GM19238 (cell line): ENCODE results near the gene LRMDA.

Experiments used
- DNase-seq: peaks from one replicate; pipeline ENCODE4 v3.0.0; 2011; ENCODE audit warnings: low spot score; ENCODE audit not compliant: insufficient read length

LRMDA gene

DNA sequence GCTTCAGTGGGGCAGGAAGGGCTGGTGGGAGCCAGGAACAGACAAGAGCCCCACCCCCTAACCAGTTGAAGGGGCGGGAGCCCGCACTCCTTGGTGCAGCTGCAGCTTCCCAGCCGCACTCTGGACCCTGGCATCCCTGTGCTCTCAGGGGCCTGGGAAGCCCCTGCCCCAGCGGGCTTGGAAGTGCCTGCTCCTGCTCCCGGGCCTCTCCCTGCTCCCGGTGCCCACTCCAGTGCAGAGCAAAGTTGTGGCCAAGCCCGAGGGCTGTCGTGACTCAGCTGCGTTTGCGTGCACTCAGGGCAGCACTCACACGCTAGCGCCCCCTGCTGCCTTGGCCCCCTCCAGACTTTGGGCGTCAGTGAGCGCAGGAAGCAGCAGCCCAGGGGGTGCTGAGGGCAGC is 883.8 kb downstream of the LRMDA start:
- no peak for DNase-seq

GRCh38 chr10:76316234-76316633 is 884.8 kb downstream of the LRMDA start:
- no peak for DNase-seq

DNA sequence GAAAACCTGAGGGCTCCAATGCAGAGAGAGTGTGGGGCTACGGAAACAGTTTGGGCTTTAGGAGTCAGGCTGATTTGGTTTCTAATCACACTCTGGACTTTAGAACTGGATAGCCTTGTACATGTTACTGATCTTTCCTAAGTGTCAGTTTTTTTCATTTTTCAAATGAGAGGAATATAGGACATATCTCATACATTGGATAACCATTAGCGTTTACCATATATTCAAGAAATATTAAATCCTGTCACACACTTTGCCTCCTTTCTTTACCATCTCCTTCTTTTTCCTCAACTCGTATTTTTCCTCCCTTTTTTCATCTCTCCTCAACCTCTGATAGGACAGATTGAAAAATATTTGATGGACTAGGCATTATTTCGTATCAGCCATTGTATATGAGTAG is 885.7 kb downstream of the LRMDA start:
- no peak for DNase-seq

- no peak for DNase-seq
Measured at GRCh38 chr10:76318211-76318610, 886.8 kb downstream of the LRMDA start.

- DNase-seq: no peak
Measured at GRCh38 chr10:76319661-76320060, 888.2 kb downstream of the LRMDA start.

DNA sequence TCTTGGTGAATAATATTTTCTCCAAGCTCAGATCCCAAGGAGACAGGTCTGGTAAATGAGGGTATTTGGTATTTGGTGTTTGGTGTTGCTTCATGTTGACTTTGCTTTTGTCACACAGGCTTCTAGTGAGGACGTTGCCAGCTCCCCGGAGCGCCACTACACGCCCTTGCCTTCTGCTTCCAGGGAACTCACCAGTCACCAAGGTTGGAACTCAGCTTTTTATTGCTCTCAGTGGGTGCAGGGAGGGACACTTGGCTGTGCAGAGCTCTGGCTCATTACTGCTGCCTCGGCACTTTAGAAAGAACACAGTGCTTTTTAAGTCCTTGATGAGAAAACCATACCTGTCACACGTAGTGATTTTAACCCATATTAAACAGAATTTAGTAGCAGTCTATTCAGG is 892.9 kb downstream of the LRMDA start:
- no peak for DNase-seq

DNA sequence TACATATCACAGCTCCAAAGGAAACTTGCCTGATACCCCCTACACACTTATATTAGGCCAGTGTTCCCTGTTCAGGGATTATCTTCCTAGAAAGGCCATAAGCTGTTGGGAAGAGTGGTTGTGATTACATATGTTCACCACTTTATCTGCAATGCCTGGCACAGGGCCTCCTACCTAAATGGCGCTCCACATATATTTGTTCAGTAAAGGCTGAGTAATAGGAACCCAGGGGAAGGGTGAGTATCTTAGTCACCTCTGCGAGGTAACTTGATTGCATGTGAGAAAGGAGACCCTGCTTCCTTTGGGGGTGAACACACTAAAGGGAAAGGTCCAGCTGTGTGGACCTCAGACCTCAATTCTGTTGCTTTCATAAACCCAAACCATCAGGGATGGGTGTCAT is 896.0 kb downstream of the LRMDA start:
- DNase-seq: no peak

DNA sequence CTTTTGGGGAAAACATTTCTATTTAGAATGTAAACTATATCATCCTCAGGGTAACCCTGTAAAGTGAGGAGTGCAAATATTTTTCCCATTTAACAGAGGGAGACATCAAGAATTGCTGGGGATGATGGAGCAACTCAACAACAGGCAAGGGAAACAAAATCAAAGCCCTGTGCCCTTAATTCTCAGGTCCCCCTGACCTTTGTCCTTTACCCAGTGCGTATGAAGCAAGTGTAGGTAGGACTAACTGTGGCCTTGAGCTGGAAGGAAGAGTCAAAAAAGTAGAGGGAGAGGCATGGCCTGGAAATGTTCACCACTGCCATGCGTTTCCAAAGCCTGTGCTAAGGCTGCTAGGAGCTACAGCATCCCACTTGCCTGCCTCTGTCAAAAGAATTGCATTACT is 896.9 kb downstream of the LRMDA start:
- DNase-seq: no peak

- no peak for DNase-seq
Measured at GRCh38 chr10:76329891-76330575, 898.6 kb downstream of the LRMDA start.

DNA sequence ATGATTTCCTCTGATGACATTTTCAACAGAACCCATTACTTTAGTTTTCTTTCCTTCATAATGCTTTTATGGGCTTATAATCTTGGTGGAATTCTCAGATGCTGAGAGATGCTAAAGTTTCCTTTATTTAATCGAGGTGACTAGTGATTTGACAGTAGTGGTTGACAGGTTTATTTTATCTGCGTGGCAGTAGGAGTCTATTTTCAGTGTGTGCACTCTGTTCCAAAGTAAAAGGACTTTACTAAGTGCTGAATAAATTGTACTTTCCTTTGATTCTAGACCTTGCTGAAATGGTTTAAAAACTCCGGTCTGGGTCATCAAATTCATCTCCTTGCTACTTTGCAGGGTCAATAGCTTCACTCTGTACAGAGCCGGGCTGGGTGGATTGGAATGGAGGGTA is 900.3 kb downstream of the LRMDA start:
- DNase-seq: no peak

GRCh38 chr10:76333326-76333725 is 901.9 kb downstream of the LRMDA start:
- no peak for DNase-seq

GRCh38 chr10:76333796-76334195 is 902.4 kb downstream of the LRMDA start:
- DNase-seq: no peak

DNA sequence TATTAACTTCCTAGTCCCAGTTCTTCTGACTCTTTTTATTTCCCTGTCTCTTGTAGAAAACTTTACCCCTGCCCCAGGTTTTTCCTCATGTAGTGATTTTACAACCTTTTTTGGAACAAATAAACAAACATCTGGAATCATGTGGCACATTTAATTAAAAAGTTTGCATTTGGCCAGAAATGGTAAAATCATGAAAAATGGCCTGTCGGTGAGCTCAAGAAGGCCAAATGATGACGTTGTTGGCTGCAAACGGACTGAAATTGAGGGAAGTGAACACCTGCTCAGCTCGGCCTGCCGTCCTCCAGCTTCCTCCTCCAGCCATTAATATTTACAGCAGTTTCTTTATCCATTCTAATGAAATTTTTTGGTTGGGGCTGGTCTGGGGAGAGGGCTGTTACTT is 902.8 kb downstream of the LRMDA start:
- DNase-seq: no peak

DNA sequence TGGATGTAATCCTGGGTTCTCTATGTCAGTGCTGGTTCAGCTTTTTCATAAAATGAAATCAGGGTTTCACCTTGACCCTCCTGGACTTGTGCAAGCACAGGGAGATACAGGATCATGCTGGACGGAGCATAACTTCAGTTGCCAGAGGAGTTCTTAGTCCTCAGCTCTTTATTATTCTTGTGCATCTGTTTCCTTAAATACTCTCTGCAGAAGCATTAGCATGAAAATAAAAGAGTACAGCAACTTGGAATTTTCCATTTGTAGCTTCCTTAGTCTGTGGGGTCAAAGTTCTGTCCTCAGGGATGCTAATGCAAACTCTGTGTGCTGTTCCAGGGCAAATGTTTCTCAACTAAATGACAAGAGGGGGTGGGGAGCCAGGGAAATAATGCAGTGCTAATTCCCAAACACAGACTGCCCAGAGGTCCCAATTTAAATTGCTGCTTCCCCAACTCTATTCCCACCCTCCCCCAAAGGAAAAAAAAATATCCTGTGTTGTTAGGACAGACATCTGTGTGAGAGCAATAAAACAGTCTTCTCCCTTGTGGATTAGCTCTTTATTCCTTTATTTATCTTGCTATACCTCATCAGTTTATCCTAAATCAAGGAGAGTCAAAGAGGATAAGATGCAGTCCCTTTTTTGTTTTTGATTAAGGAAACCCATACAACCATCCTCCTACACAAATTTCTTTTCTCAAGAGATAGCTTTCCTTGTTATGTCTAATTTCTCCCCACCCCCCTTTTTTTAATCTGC is 905.0 kb downstream of the LRMDA start:
- no peak for DNase-seq

DNA sequence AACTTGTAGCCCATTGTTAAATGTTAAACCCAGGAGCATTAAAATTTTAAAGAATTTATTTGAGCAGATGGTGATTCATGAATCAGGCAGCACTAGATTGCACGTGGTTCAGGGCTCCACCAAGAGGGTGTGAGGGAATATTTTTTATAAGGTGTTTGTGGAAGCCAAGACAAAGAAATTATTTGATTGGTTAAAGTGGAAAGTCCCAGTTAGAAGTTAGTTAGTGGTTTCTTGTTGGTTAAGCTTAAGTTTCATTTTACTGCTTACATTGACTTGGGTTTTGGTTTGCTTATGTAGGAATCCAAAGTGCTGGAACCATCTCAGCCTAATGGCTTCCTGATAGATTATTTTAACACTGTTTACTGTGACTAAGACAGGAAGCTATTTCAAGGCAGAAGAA is 906.2 kb downstream of the LRMDA start:
- no peak for DNase-seq

- DNase-seq: no peak
Measured at GRCh38 chr10:76338187-76338586, 906.8 kb downstream of the LRMDA start.

GRCh38 chr10:76341740-76342139 is 910.3 kb downstream of the LRMDA start:
- no peak for DNase-seq

DNA sequence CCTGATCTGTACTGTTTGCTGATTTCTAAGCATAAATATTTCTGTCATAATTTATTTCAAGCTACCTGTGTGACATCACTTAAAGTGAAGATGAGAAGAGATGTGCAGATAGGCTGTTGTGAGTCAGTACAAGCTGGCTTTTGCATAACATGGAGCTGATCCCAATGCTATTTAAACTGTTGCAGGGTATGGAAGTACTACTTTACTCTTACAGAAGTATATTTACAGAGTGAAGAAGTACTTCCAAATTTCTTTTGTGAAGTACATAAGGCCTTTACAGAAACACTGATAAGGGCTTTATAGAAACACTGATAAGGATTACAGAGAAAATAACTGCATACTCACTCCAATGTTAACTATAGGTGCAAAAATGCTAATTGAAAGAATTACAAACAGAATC is 911.6 kb downstream of the LRMDA start:
- DNase-seq: no peak

DNA sequence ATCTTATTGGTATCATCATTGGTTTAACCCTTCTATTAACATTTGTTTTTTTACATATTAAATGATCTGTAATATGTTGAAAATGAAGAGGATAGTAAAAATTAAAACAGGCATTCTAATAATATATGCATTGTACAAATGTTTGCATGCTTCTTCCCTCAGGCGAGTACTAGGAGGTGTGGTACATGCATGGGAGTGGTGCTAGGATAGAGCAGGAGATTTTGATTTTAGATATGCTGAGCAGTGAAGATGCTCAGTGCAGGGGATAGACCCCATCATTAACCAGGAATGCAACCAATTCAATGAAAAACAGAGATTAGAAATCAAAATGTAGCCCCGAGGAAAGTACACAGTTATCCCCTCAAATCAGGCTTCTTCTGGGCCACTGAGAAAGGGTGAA is 916.4 kb downstream of the LRMDA start:
- DNase-seq: no peak

- no peak for DNase-seq
Measured at GRCh38 chr10:76350583-76350982, 919.2 kb downstream of the LRMDA start.

- no peak for DNase-seq
Measured at GRCh38 chr10:76352300-76352699, 920.9 kb downstream of the LRMDA start.

GRCh38 chr10:76353237-76353851 is 921.9 kb downstream of the LRMDA start:
- DNase-seq: no peak
